Stimulated activated effector memory CD8-positive, alpha-beta T cell treated with anti-CD3 and anti-CD28 coated beads, Interleukin-12 subunit alpha, Interleukin-12 subunit beta, amount 100 ng/mL, for 72 hours (primary cell): ENCODE results near the gene KIF6.

Source experiments
- ATAC-seq: fragments of 150-1000 bp; cut with Tn5 transposase; 2 replicates; pipeline ENCODE4 v1.10.0; 2021
- DNase-seq, 2 donors: peaks; one replicate each; pipeline ENCODE4 v3.0.0; 2021 to 2022; ENCODE audit warnings: low spot score in 2 of 2
- H3K27ac Mint-ChIP-seq: one replicate; pipeline ENCODE4 v1.8.0; 2022; ENCODE audit warnings: mild to moderate bottlenecking, mixed read lengths
- H3K36me3 Mint-ChIP-seq: one replicate; pipeline ENCODE4 v1.8.0; 2022; ENCODE audit warnings: mild to moderate bottlenecking, mixed read lengths
- H3K4me1 Mint-ChIP-seq: one replicate; pipeline ENCODE4 v1.8.0; 2022; ENCODE audit warnings: mixed read lengths
- H3K4me3 Mint-ChIP-seq: one replicate; pipeline ENCODE4 v1.8.0; 2022; ENCODE audit warnings: mild to moderate bottlenecking, mixed read lengths
- H3K9me3 Mint-ChIP-seq: one replicate; pipeline ENCODE4 v1.8.0; 2022; ENCODE audit warnings: mixed read lengths

The KIF6 gene

DNA sequence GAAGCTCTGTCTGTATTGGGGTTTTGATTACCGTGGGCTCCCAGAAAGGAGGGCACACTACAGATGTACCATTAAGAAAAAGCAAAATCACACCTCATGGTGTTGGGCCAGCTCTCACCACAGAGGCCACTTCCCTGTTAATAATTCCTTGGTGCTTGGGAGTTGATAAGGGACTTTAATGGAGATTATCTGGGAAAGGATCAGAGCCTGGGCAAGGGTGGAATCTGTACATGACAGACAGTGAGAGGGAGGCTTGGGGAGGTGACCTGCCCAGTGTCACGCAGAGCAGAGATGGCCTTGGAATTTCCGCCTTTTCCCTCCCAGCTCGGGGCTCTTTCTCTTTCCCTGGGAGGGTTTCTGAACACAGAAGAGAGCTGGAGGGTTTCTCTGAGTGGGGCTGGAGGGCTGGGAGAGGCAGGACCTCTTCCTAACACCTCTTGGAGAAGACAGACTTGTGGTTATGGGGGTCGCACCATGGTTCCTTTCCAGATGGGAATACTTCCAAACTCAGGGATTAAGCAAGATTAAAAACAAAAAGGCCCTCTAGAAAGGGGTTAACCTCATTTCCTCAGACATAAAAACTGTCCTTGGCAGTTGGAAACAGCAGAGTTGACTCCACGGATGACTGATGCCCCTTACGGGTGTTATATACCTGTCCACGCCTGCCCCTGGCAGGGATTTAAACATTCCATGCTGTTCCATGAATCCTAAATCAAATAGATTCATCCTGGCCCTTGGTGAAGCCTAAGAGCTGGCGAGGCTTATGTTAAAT, 385.9 kb downstream of the KIF6 start:
- DNase-seq (no peak), ATAC-seq (no peak)
- H3K36me3 Mint-ChIP-seq = no peaks in the 10 kb centered on the region
- H3K4me1 Mint-ChIP-seq = peaks cover 20% of the 10 kb centered on the region
- H3K27ac Mint-ChIP-seq = no peak overlapping the region
- no peak overlapping the region for H3K4me3 Mint-ChIP-seq
- H3K9me3 Mint-ChIP-seq = no peaks in the 10 kb centered on the region

DNA sequence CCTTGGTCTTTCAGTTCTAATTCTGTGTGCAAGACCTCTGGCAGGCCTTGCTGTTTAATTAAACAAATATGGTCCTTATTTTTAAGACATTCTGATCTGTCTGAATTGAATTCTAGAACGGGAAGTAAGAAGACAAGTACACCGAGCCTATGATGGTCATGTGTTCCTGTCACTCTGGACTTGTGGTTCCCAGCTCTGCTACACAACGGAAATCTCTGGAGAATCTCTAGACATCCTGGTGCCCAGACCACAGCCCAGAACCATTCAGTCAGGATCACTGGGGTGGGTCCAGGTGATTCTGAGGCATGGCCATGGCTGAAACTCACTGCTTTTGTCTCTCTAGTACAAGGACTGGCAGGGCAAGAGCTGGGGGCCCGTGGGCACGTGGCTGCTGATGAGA, 386.8 kb downstream of the KIF6 start:
- Mint-ChIP-seq H3K4me1 (peaks cover 20% of the 10 kb centered on the region), H3K36me3 (no peaks in the 10 kb centered on the region), H3K4me3 (no peak overlapping the region), H3K27ac (no peak overlapping the region), H3K9me3 (no peaks in the 10 kb centered on the region)
- DNase-seq (no peak), ATAC-seq (no peak)

DNA sequence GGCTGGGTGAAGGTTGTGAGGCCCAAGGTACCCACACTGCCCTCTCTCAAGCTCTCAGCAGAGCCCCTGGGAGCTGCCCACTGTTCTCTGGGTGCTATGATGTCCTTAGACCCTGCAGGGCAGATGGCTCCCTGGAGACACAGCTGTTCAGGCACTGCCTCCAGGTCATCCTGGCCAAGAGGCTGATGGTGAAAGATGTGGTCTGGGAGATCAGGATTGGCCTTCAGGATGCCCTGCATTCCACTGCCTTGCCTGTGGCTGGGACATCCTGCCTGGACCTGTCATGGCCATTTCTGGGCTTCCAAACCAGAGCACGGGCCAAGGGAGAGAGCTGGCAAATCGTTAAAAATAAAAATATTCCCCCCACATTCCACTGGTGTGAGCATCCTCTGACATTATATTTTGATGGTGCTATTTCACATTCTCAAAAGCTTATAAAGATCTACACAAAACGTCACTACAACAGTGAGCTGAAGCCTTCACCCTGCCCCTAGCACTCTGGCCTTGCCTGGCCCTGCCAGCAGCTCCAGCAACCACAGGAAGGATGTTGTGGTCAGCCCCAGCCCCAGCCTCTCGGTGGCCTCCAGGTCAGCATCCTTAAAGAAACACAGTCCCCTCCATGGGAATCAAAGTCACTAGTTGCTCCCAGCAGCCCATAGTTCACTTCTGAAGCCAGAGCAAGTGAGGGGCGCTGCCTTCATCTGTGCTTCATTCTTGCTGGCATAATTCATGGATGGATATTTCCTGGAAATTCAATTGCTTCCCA, 389.2 kb downstream of the KIF6 start:
- ATAC-seq = peak; percentile 59
- Mint-ChIP-seq H3K27ac (peak overlapping the region; percentile 40), H3K9me3 (no peaks in the 10 kb centered on the region), H3K4me3 (no peak overlapping the region), H3K36me3 (no peaks in the 10 kb centered on the region), H3K4me1 (peaks cover 20% of the 10 kb centered on the region)
- DNase-seq = no peak

DNA sequence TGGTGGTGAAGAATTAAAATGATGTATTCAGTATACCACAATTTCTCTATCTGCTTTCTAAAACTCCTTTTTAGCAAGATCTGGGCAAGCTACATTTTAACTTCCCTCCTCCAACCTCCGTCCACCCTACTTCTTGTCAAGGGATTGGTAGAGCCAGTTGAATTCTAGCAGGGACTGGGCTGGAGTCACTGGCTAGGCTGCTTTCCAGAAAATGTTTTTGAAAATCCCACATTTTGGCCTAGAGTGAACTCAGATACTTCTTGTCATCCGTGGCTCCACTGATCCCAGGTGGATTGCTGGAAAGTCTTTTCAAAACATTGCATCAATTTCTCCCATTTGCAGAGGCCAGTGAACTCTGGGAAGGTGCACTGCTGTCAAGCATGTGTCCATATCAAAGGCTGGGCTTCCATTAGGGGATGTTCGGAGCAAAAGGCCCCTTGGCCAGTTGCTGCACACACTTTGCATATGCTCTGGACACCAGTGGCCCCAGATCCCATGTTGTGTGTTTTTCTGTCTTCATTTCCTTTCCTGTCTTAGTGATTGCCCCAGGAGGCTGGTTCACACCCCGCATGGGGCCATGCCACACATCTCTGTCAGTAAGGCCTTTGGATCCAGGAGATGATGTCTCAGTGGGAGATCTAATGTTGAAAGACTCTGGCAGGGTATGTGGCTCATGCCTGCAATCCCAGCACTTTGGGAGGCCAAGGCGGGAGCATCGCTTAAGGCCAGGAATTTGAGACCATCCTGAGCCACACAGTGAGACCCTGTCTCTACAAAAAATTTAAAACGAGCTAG, 391.4 kb downstream of the KIF6 start:
- Mint-ChIP-seq H3K4me3 (no peak overlapping the region), H3K4me1 (peaks cover 20% of the 10 kb centered on the region), H3K9me3 (no peaks in the 10 kb centered on the region), H3K27ac (no peak overlapping the region), H3K36me3 (no peaks in the 10 kb centered on the region)
- ATAC-seq (no peak), DNase-seq (no peak)

- DNase-seq (no peak), ATAC-seq (no peak)
- Mint-ChIP-seq H3K27ac (no peak overlapping the region), H3K4me3 (no peak overlapping the region), H3K36me3 (no peaks in the 10 kb centered on the region), H3K4me1 (no peaks in the 10 kb centered on the region), H3K9me3 (no peaks in the 10 kb centered on the region)
Measured at GRCh38 chr6:39330476-39330875, 394.7 kb downstream of the KIF6 start.

DNA sequence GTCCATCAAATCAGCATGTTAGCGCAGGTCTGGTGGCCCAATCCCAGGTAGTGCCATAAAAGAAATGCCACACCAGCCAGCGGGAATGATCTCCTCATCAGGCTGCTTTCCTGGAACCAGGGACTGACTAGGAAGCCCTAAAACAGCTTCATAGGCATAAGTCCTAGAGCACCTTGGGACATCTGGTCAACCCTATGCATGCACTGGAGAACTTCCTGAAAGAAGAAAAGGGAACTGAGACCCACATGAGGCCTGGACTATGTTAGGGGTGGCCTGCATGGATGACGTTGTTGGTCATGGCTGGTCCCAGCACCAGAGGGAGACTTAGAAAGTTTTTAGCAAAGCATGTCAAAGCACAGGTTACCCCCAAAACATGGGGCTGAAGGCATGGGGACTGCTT, 395.2 kb downstream of the KIF6 start:
- Mint-ChIP-seq H3K9me3 (no peaks in the 10 kb centered on the region), H3K4me3 (no peak overlapping the region), H3K27ac (no peak overlapping the region), H3K4me1 (no peaks in the 10 kb centered on the region), H3K36me3 (no peaks in the 10 kb centered on the region)
- ATAC-seq (no peak), DNase-seq (no peak)

GRCh38 chr6:39328066-39328465, 397.1 kb downstream of the KIF6 start:
- Mint-ChIP-seq H3K9me3 (no peaks in the 10 kb centered on the region), H3K36me3 (no peaks in the 10 kb centered on the region), H3K4me1 (no peaks in the 10 kb centered on the region), H3K4me3 (no peak overlapping the region), H3K27ac (no peak overlapping the region)
- DNase-seq (no peak), ATAC-seq (no peak)

DNA sequence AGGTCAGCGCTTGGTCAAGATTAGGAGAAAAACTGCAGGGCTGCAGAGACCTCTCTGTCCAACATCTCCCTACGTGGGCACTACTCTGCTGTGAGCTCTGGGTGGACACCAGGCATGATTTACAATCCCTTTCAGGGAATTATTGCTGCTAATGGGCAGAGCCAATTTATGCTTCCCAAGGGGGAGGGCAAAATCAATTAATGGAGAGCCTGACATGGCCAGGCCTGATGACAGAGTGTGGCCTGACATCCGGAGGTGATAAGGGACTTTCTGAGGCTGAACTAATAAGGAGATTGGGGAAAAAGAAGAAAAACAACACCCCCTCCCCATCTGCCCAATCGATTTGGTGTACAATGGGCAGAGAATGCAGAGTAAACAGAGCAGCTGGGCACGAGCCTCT, 397.7 kb downstream of the KIF6 start:
- H3K4me1 Mint-ChIP-seq = no peaks in the 10 kb centered on the region
- no peak for ATAC-seq
- no peak overlapping the region for H3K4me3 Mint-ChIP-seq
- H3K9me3 Mint-ChIP-seq = no peaks in the 10 kb centered on the region
- H3K27ac Mint-ChIP-seq = no peak overlapping the region
- no peak for DNase-seq
- H3K36me3 Mint-ChIP-seq = no peaks in the 10 kb centered on the region

DNA sequence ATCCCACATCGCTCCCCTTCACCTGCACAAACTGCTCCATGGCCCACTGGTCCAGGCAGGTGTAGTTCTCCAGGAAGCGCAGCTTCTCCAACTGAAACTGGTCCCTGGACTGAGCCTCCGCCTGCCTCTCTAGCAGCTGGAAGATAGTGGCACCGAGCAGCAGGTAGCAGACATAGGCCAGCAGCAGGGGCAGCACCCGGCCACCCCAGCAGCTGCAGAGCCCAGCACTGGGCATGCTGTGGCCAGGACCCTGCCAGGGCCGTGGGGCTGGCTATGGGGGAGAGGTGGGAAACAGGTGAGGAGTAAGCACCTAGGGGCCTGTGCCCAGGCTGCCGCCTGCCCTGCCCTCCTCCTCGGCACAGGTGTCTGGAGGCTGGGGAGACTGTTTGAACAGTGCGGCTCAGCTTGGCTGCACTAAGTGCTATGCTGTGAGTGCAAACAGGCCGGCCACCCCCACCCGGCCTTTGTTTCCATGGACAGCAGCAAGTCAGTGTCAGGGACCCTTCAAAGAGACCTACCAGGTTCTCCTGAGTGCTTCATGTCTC, 402.8 kb downstream of the KIF6 start, which contains the start of gene KCNK16:
TSS of gene KCNK16 (minus strand) at position 397 of the 545 bp plus-strand sequence. CDS start at position 235, 162 bp downstream.
- Mint-ChIP-seq H3K36me3 (no peaks in the 10 kb centered on the region), H3K4me1 (no peaks in the 10 kb centered on the region), H3K4me3 (no peak within 1 kb of the TSS), H3K27ac (no peak within 1 kb of the TSS), H3K9me3 (no peaks in the 10 kb centered on the region)
- DNase-seq (no peak), ATAC-seq (no peak)

- ATAC-seq (no peak), DNase-seq (no peak)
- Mint-ChIP-seq H3K4me3 (no peak overlapping the region), H3K36me3 (no peaks in the 10 kb centered on the region), H3K4me1 (no peaks in the 10 kb centered on the region), H3K27ac (no peak overlapping the region), H3K9me3 (no peaks in the 10 kb centered on the region)
Measured at GRCh38 chr6:39321761-39322160, 403.4 kb downstream of the KIF6 start.

- Mint-ChIP-seq H3K27ac (no peak overlapping the region), H3K4me1 (no peaks in the 10 kb centered on the region), H3K9me3 (no peaks in the 10 kb centered on the region), H3K36me3 (no peaks in the 10 kb centered on the region), H3K4me3 (no peak overlapping the region)
- ATAC-seq = no peak
- DNase-seq = no peak
Measured at GRCh38 chr6:39320363-39320984, 404.7 kb downstream of the KIF6 start.

DNA sequence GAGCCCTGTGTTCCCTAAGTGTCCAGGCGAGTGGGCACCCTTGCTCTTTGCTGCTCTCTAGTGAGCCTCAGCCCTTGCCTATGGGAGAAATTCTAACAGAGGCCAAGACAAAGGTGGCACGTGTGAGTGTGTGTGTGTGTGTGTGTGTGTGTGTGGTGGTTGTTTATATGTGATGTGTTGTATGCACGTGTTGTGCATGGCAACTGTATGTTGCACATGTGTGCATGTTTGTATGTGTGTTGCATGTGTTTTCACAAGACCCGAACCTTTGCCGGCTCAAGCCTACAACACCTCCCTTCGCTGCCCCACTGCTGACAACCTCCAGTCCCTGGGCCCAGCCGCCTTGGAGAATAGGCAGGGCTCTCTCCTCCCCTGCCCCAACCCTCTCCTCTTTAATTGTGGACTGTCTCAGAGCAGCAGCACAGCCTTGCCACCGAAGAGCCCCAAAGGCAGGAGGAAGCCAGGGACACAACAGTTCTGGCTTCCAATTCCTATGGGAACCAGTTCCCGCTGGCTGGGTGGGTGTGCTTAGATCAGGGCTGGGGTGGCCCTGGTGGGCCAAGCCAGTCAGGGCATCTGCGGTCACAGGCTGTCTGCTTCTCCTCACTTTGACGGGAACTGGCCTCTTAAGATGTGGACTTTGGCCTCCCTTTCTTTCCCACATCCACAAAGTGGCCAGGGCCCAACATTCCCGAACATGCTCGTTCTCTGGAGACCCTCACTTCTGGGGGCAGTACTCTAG, 405.4 kb downstream of the KIF6 start:
- Mint-ChIP-seq H3K36me3 (no peaks in the 10 kb centered on the region), H3K9me3 (no peaks in the 10 kb centered on the region), H3K27ac (no peak overlapping the region), H3K4me3 (no peak overlapping the region), H3K4me1 (no peaks in the 10 kb centered on the region)
- DNase-seq (no peak), ATAC-seq (no peak)

DNA sequence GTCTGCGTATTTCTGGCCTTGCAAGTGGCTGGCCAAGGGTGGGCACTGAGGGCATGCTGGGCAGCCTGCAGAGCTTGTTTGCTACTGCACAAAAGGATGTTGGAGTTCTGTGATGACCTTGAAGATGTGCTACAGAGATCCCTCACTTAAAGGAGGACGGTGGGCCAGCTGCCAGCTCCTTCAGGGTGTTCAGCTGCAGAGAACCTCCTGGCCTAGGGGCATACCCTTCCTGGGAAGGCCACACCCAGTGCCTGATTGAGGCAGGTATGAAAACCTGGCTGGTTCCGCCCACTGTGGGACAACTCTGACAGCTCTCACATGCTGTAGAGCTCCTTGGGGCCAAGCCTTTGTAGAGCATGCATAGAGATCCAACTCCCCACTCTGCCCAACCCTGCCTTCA, 408.0 kb downstream of the KIF6 start:
- no peak for ATAC-seq
- Mint-ChIP-seq H3K36me3 (no peaks in the 10 kb centered on the region), H3K27ac (no peak overlapping the region), H3K4me1 (peaks cover 9% of the 10 kb centered on the region), H3K9me3 (no peaks in the 10 kb centered on the region), H3K4me3 (no peak overlapping the region)
- DNase-seq = no peak

- Mint-ChIP-seq H3K36me3 (no peaks in the 10 kb centered on the region), H3K4me3 (peak within 1 kb of the TSS; percentile 31), H3K4me1 (peaks cover 15% of the 10 kb centered on the region), H3K27ac (no peak within 1 kb of the TSS), H3K9me3 (no peaks in the 10 kb centered on the region)
- DNase-seq (no peak), ATAC-seq (no peak)
Measured at GRCh38 chr6:39314273-39314795, 410.9 kb downstream of the KIF6 start, which contains the start of gene KCNK17. KCNK17 (minus strand) TSS chr6:39314419; CDS start chr6:39314320, 99 bp downstream.
